Colonic mucosa (tissue), 4 donors: Measurements from ENCODE around the gene TMEM9. TPM values are rescaled to one million over a fixed set of nuclear protein-coding genes. Genes with fewer than 3 reads are reported as not detected.

Experiments
- DNase-seq: peaks from one replicate; pipeline ENCODE4 v3.0.0-alpha.2; 2020
- H3K27ac ChIP-seq: fragments of 200-600 bp; one replicate; pipeline ENCODE4 v1.8.0; 2021
- H3K27me3 ChIP-seq: fragments of 200-600 bp; one replicate; pipeline ENCODE4 v1.8.0; 2021
- H3K36me3 ChIP-seq: fragments of 200-600 bp; one replicate; pipeline ENCODE4 v1.8.0; 2021
- H3K4me1 ChIP-seq: fragments of 200-600 bp; one replicate; pipeline ENCODE4 v1.8.0; 2021; ENCODE audit warnings: mild to moderate bottlenecking
- H3K4me3 ChIP-seq: fragments of 200-600 bp; one replicate; pipeline ENCODE4 v1.8.0; 2021
- H3K9ac ChIP-seq, 2 donors: one replicate each; pipeline ENCODE4 v1.7.0; 2013; ENCODE audit warnings: control low read depth in 2 of 2, low read depth in 2 of 2, low read length in 2 of 2
- H3K9me3 ChIP-seq: fragments of 200-600 bp; one replicate; pipeline ENCODE4 v1.8.0; 2021
- intact Hi-C: fragments of 100-400 bp; cut with DNase I; formaldehyde crosslinking; loops from one replicate; pipeline ENCODE4 v1.14.1; 2022
- total RNA-seq, 2 donors: library from RNA; stranded (reverse); fragmentation: NEBNext Ultra II Directional in 1 of 2; extraction: Animal tissue kit (Norgen Biotek cat#: 25700) in 1 of 2; gene quantifications; one replicate each; pipeline ENCODE4 v1.2.1, GENCODE V29; 2021
- TF ChIP-seq, protein P1 (sequence below): fragments of 200-600 bp; IDR thresholded peaks from one replicate; pipeline ENCODE4 v1.8.0; 2022; ENCODE audit warnings: antibody characterized with exemption, mild to moderate bottlenecking
- donor health status: healthy.
- donor health status: DM: no; HTN: no; CAD: no.
- donor health status: DM: no; HTN: no; CAD: no.

TMEM9 gene
- total RNA-seq, 2 donors from 2014 or later: 35.4 to 38.2 TPM

GRCh38 chr1:201103666-201104065, 50.6 kb downstream of the TMEM9 start:
- DNase-seq: no peak
- intact Hi-C loops: no loop called here

DNA sequence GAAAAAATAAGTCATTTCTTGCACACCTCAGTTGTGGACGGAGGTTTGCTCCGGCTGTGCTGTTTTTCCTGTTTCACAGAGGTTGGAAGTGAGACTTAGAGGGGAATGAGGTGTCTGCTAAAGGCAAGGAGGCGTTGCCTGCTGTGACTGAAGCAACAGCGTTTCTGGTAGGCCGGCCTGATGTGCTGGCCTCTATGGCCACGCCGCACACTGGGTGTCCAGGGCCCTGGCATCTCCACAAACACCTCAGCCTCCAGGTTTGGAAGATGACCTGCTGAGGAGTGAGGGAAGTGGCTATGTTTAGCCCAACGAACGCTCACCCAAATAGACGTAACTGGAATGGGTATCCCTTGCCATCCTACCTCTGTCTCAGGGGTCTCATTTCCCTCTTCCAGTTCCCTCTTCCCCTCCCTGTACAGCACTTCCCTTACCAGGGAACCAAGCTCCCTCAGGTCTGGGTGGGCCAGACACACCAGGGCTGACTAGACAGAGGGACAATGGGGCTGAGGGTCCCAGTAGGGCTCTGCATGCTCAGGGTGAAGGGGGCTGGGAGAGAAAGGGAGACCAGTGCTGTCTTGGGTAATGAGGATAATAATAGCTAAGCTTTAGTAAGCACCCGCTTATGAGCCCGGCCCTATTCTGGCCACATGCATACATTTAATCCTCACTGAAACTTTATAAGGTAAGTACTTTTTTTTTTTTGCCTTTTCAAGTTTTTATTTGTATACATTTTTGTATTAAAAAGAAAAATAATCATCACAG, 53.9 kb downstream of the TMEM9 start:
- TF ChIP-seq, protein P1, sequence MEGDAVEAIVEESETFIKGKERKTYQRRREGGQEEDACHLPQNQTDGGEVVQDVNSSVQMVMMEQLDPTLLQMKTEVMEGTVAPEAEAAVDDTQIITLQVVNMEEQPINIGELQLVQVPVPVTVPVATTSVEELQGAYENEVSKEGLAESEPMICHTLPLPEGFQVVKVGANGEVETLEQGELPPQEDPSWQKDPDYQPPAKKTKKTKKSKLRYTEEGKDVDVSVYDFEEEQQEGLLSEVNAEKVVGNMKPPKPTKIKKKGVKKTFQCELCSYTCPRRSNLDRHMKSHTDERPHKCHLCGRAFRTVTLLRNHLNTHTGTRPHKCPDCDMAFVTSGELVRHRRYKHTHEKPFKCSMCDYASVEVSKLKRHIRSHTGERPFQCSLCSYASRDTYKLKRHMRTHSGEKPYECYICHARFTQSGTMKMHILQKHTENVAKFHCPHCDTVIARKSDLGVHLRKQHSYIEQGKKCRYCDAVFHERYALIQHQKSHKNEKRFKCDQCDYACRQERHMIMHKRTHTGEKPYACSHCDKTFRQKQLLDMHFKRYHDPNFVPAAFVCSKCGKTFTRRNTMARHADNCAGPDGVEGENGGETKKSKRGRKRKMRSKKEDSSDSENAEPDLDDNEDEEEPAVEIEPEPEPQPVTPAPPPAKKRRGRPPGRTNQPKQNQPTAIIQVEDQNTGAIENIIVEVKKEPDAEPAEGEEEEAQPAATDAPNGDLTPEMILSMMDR: no peak

More at GRCh38 chr1:201103666-201104065, 50.6 kb downstream of the TMEM9 start:
- Histone ChIP-seq H3K4me1 (no peaks in the 10 kb centered on the region), H3K9me3 (no peaks in the 10 kb centered on the region), H3K4me3 (no peak overlapping the region), H3K27ac (no peak overlapping the region), H3K27me3 (no peaks in the 10 kb centered on the region), H3K36me3 (no peaks in the 10 kb centered on the region), H3K9ac (no peak overlapping the region)
- TF ChIP-seq, protein P1: no peak

DNA sequence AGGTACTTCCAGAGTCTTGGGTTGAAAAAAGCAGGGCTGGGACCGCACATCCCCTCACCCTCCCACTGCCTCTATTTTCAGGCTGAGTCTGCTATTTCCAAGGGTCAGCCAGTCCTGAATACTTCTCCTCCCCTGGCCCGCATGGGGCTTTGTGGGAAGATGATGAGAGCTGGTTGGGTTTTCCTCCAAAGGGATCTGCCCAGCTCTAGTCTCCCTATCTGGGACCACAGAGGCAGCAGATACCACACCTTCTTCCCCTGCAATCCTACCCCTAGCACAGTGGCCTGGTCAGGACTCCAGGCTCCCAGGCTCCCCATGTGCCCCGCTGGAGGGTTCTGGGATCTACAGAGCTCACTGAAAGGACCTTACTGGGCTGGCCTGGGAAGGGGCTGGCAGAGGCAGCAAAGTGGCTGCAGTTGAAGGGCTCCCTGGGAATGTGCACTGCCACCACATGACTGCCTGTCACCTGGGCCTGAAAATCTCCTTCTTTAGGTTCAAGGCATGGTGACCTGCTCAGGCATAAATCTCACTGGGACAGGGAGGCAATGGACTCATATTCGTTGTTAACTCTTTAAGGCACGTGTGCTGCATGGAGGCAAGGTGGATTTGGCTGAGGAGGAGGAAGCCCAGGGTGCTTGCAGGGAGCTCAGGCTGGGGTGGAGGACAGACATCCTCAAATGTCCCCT, 55.1 kb downstream of the TMEM9 start:
- Histone ChIP-seq H3K4me3 (no peak overlapping the region), H3K9me3 (no peaks in the 10 kb centered on the region), H3K27me3 (no peaks in the 10 kb centered on the region), H3K9ac (no peak overlapping the region), H3K27ac (no peak overlapping the region), H3K36me3 (no peaks in the 10 kb centered on the region), H3K4me1 (no peaks in the 10 kb centered on the region)
- intact Hi-C loops: no loop called here
- TF ChIP-seq, protein P1: no peak
- no peak for DNase-seq

More for the DNA sequence above, 53.9 kb downstream of the TMEM9 start:
- Histone ChIP-seq H3K27ac (no peak overlapping the region), H3K36me3 (no peaks in the 10 kb centered on the region), H3K4me3 (no peak overlapping the region), H3K4me1 (no peaks in the 10 kb centered on the region), H3K9ac (no peak overlapping the region), H3K9me3 (no peaks in the 10 kb centered on the region), H3K27me3 (no peaks in the 10 kb centered on the region)
- no peak for DNase-seq
- intact Hi-C loops: no loop called here

DNA sequence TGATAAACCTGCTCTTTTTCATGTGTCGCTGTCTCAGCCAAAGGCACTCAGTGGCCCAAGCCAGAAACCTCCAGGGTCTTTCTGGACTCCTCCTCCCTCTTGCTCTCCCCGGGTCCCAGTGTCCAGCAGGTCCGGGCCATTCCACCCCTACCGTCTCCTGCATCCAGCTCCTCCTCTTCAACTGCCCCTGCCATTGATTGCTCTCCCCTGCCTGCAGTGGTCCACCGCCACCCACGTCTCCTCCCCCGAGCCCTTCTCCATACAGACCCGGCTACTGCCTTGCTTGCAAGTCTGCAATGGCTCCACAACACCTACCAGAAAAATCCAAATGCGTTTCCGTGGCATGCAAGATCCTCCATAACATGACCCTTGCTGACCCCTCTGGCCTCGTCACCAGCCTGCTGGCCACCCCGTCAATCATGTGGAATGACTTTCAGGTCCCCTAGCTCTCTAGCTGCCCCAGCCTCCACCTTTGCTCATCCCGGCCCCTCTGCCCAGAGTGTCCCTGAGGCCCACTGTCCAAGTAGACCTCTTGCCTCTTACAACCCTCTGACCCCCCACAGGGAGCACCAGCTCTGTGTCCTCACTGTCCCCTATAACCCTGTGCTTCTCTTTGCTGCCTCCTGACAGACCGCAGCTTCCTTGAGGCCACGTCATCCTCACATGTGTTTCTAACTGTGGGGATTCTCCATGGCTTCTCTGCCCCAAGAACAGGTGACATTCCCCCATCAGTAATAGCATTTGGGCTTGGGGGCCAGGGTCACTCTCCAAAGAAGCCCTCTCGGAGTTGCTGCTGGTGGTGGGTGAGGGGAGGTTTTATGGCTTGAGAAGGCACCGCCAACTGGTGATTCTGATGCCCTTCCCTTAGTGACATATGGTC, 57.1 kb downstream of the TMEM9 start:
- intact Hi-C loops: no loop called here
- Histone ChIP-seq H3K36me3 (no peaks in the 10 kb centered on the region), H3K27ac (no peak overlapping the region), H3K9me3 (no peaks in the 10 kb centered on the region), H3K27me3 (no peaks in the 10 kb centered on the region), H3K9ac (no peak overlapping the region), H3K4me3 (no peak overlapping the region), H3K4me1 (no peaks in the 10 kb centered on the region)
- DNase-seq: no peak
- TF ChIP-seq, protein P1: no peak

DNA sequence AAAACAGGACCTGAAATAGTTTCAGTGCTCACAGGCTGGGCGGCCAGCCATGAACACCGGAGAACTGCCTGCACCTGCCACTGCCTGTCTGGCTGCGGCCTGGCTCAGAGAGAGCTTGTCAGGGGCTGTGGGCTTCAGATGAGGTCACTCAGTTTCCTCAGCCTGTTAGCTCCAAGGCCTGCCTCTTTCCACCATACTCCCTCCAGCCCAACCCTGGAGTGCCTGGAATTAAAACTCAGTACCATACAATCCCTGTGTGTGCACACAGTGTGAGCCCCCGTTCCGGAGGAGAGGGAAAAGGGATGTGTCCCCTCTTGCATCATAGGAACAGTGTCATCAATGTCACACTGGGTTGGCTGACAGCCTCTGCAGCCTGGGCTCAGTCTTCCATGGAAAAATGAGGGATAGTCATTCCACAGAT, 58.2 kb downstream of the TMEM9 start:
- Histone ChIP-seq H3K36me3 (no peaks in the 10 kb centered on the region), H3K4me1 (no peaks in the 10 kb centered on the region), H3K9me3 (no peaks in the 10 kb centered on the region), H3K9ac (no peak overlapping the region), H3K4me3 (no peak overlapping the region), H3K27ac (no peak overlapping the region), H3K27me3 (no peaks in the 10 kb centered on the region)
- TF ChIP-seq, protein P1: no peak
- no peak for DNase-seq
- intact Hi-C loops: no loop called here
